ENCODE results near the gene ANO1. TPM values are rescaled to one million over a fixed set of nuclear protein-coding genes. Genes with fewer than 3 reads are reported as not detected.

ANO1 gene
- total RNA-seq, 2 experiments from 2014 or later: not detected

- DNase-seq: no peak
- CTCF ChIA-PET: no interaction called here
- intact Hi-C loops (cut with micrococcal nuclease): no loop called here
- H3K36me3 Mint-ChIP-seq (ENCODE audit: low read depth): no peaks in the 10 kb centered on the region
- no peaks in the 10 kb centered on the region for H3K9me3 Mint-ChIP-seq
- no peaks in the 10 kb centered on the region for H3K4me1 Mint-ChIP-seq (ENCODE audit: low read depth)
- H3K27ac Mint-ChIP-seq: no peak overlapping the region
- H3K27me3 Mint-ChIP-seq (ENCODE audit: low read depth): no peaks in the 10 kb centered on the region
- no peak overlapping the region for H3K4me3 Mint-ChIP-seq
These were observed 86.6 kb downstream of the ANO1 start for GRCh38 chr11:70164705-70165104.

- no peak overlapping the region for H3K4me3 Mint-ChIP-seq
- intact Hi-C loops (cut with micrococcal nuclease): no loop called here
- no peak for DNase-seq
- no peaks in the 10 kb centered on the region for H3K36me3 Mint-ChIP-seq (ENCODE audit: low read depth)
- H3K27ac Mint-ChIP-seq: no peak overlapping the region
- H3K9me3 Mint-ChIP-seq: no peaks in the 10 kb centered on the region
- no peaks in the 10 kb centered on the region for H3K4me1 Mint-ChIP-seq (ENCODE audit: low read depth)
- CTCF ChIA-PET: no interaction called here
- H3K27me3 Mint-ChIP-seq (ENCODE audit: low read depth): peaks cover 2% of the 10 kb centered on the region
These were observed 89.0 kb downstream of the ANO1 start for GRCh38 chr11:70167120-70167519.

- Mint-ChIP-seq H3K27me3 (ENCODE audit: low read depth) (peaks cover 2% of the 10 kb centered on the region), H3K9me3 (no peaks in the 10 kb centered on the region), H3K4me1 (ENCODE audit: low read depth) (no peaks in the 10 kb centered on the region), H3K4me3 (no peak overlapping the region), H3K27ac (no peak overlapping the region), H3K36me3 (ENCODE audit: low read depth) (no peaks in the 10 kb centered on the region)
- intact Hi-C loops (cut with micrococcal nuclease): no loop called here
- CTCF ChIA-PET: no interaction called here
- DNase-seq: no peak
These were observed 89.7 kb downstream of the ANO1 start for GRCh38 chr11:70167723-70168404.

- Mint-ChIP-seq H3K9me3 (no peaks in the 10 kb centered on the region), H3K36me3 (ENCODE audit: low read depth) (no peaks in the 10 kb centered on the region), H3K27me3 (ENCODE audit: low read depth) (peaks cover 2% of the 10 kb centered on the region), H3K4me1 (ENCODE audit: low read depth) (no peaks in the 10 kb centered on the region), H3K27ac (no peak overlapping the region), H3K4me3 (no peak overlapping the region)
- intact Hi-C loops (cut with micrococcal nuclease): no loop called here
- CTCF ChIA-PET: interaction anchor here (0.6 kb wide), 1 partner anchor 72 kb away, joined by 3 read pairs; no protein-coding TSS in a partner anchor
- DNase-seq: no peak
These were observed 90.3 kb downstream of the ANO1 start for GRCh38 chr11:70168405-70168754.

- DNase-seq: no peak
- Mint-ChIP-seq H3K4me3 (no peak overlapping the region), H3K27ac (no peak overlapping the region), H3K36me3 (ENCODE audit: low read depth) (no peaks in the 10 kb centered on the region), H3K4me1 (ENCODE audit: low read depth) (no peaks in the 10 kb centered on the region), H3K27me3 (ENCODE audit: low read depth) (peaks cover 2% of the 10 kb centered on the region), H3K9me3 (no peaks in the 10 kb centered on the region)
- CTCF ChIA-PET: no interaction called here
- intact Hi-C loops (cut with micrococcal nuclease): no loop called here
These were observed 91.0 kb downstream of the ANO1 start for GRCh38 chr11:70169127-70169526.

GRCh38 chr11:70169632-70170031 lies 91.5 kb downstream of the ANO1 start:
- no peak overlapping the region for H3K4me3 Mint-ChIP-seq
- CTCF ChIA-PET: no interaction called here
- no peak overlapping the region for H3K27ac Mint-ChIP-seq
- H3K27me3 Mint-ChIP-seq (ENCODE audit: low read depth): peaks cover 2% of the 10 kb centered on the region
- no peaks in the 10 kb centered on the region for H3K9me3 Mint-ChIP-seq
- H3K36me3 Mint-ChIP-seq (ENCODE audit: low read depth): no peaks in the 10 kb centered on the region
- intact Hi-C loops (cut with micrococcal nuclease): no loop called here
- no peak for DNase-seq
- no peaks in the 10 kb centered on the region for H3K4me1 Mint-ChIP-seq (ENCODE audit: low read depth)

GRCh38 chr11:70170596-70171210 lies 92.6 kb downstream of the ANO1 start:
- no peaks in the 10 kb centered on the region for H3K4me1 Mint-ChIP-seq (ENCODE audit: low read depth)
- H3K9me3 Mint-ChIP-seq: no peaks in the 10 kb centered on the region
- peaks cover 2% of the 10 kb centered on the region for H3K27me3 Mint-ChIP-seq (ENCODE audit: low read depth)
- no peak for DNase-seq
- H3K27ac Mint-ChIP-seq: no peak overlapping the region
- no peaks in the 10 kb centered on the region for H3K36me3 Mint-ChIP-seq (ENCODE audit: low read depth)
- intact Hi-C loops (cut with micrococcal nuclease): no loop called here
- no peak overlapping the region for H3K4me3 Mint-ChIP-seq
- CTCF ChIA-PET: interaction anchor here (0.6 kb wide), 2 partner anchors 171 to 252 kb away, joined by 3 read pairs; no protein-coding TSS in a partner anchor

GRCh38 chr11:70173018-70173417 lies 94.9 kb downstream of the ANO1 start:
- intact Hi-C loops (cut with micrococcal nuclease): no loop called here
- no peak overlapping the region for H3K4me3 Mint-ChIP-seq
- no peak overlapping the region for H3K27ac Mint-ChIP-seq
- peaks cover 2% of the 10 kb centered on the region for H3K27me3 Mint-ChIP-seq (ENCODE audit: low read depth)
- no peaks in the 10 kb centered on the region for H3K9me3 Mint-ChIP-seq
- CTCF ChIA-PET: no interaction called here
- no peak for DNase-seq
- H3K4me1 Mint-ChIP-seq (ENCODE audit: low read depth): no peaks in the 10 kb centered on the region
- no peaks in the 10 kb centered on the region for H3K36me3 Mint-ChIP-seq (ENCODE audit: low read depth)

GRCh38 chr11:70174547-70175235 lies 96.6 kb downstream of the ANO1 start:
- intact Hi-C loops (cut with micrococcal nuclease): no loop called here
- no peaks in the 10 kb centered on the region for H3K36me3 Mint-ChIP-seq (ENCODE audit: low read depth)
- no peaks in the 10 kb centered on the region for H3K4me1 Mint-ChIP-seq (ENCODE audit: low read depth)
- CTCF ChIA-PET: interaction anchor here (1.1 to 1.5 kb wide), 2 partner anchors 9 to 22 kb away, joined by 3 read pairs; no protein-coding TSS in a partner anchor
- no peak for DNase-seq
- H3K27ac Mint-ChIP-seq: no peak overlapping the region
- H3K27me3 Mint-ChIP-seq (ENCODE audit: low read depth): peaks cover 2% of the 10 kb centered on the region
- H3K4me3 Mint-ChIP-seq: no peak overlapping the region
- H3K9me3 Mint-ChIP-seq: no peaks in the 10 kb centered on the region

- Mint-ChIP-seq H3K27me3 (ENCODE audit: low read depth) (peaks cover 2% of the 10 kb centered on the region), H3K9me3 (no peaks in the 10 kb centered on the region), H3K4me3 (no peak overlapping the region), H3K36me3 (ENCODE audit: low read depth) (no peaks in the 10 kb centered on the region), H3K27ac (no peak overlapping the region), H3K4me1 (ENCODE audit: low read depth) (no peaks in the 10 kb centered on the region)
- CTCF ChIA-PET: interaction anchor here (0.6 to 1.5 kb wide), 4 partner anchors 9 to 302 kb away, joined by 3 read pairs; no protein-coding TSS in a partner anchor
- intact Hi-C loops (cut with micrococcal nuclease): no loop called here
- DNase-seq: no peak
These were observed 97.2 kb downstream of the ANO1 start for GRCh38 chr11:70175236-70175698.

- Mint-ChIP-seq H3K27me3 (ENCODE audit: low read depth) (no peaks in the 10 kb centered on the region), H3K4me3 (no peak overlapping the region), H3K4me1 (ENCODE audit: low read depth) (no peaks in the 10 kb centered on the region), H3K9me3 (no peaks in the 10 kb centered on the region), H3K36me3 (ENCODE audit: low read depth) (no peaks in the 10 kb centered on the region), H3K27ac (no peak overlapping the region)
- peak; percentile 61 for DNase-seq
- intact Hi-C loops (cut with micrococcal nuclease): no loop called here
- CTCF ChIA-PET: interaction anchor here (0.6 to 0.7 kb wide), 4 partner anchors 34 to 542 kb away, joined by 3 to 6 read pairs (median 4); no protein-coding TSS in a partner anchor
These were observed 99.0 kb downstream of the ANO1 start for GRCh38 chr11:70176940-70177689.

- Mint-ChIP-seq H3K4me1 (ENCODE audit: low read depth) (no peaks in the 10 kb centered on the region), H3K4me3 (no peak overlapping the region), H3K9me3 (no peaks in the 10 kb centered on the region), H3K36me3 (ENCODE audit: low read depth) (no peaks in the 10 kb centered on the region), H3K27me3 (ENCODE audit: low read depth) (peaks cover 3% of the 10 kb centered on the region), H3K27ac (no peak overlapping the region)
- intact Hi-C loops (cut with micrococcal nuclease): no loop called here
- CTCF ChIA-PET: no interaction called here
- no peak for DNase-seq
These were observed 102.8 kb downstream of the ANO1 start for GRCh38 chr11:70180906-70181305.

All from activated naive CD4-positive, alpha-beta T cell treated with anti-CD3 and anti-CD28 coated beads for 36 hours (primary cell).